Hepatocyte (in vitro differentiated cells): Measurements from ENCODE around the gene GFPT2. TPM values are rescaled to one million over a fixed set of nuclear protein-coding genes. Genes with fewer than 3 reads are reported as not detected.

ENCODE experiments used
- DNase-seq: peaks from one replicate; pipeline ENCODE4 v3.0.0-alpha.2; 2016; ENCODE audit warnings: low spot score
- H2AFZ ChIP-seq: fragments of 200-600 bp; sonication (generic); 2 replicates; pipeline ENCODE4 v1.6.0; 2016; ENCODE audit warnings: antibody characterized with exemption, mild to moderate bottlenecking
- H3K27ac ChIP-seq: fragments of 200-600 bp; sonication (generic); 2 replicates; pipeline ENCODE4 v1.5.1; 2016; ENCODE audit warnings: mild to moderate bottlenecking
- H3K27me3 ChIP-seq: fragments of 200-600 bp; sonication (generic); 2 replicates; pipeline ENCODE4 v1.6.1; 2016
- H3K36me3 ChIP-seq: fragments of 200-600 bp; sonication (generic); replicated peaks from 2 replicates; pipeline ENCODE4 v1.5.1; 2016; ENCODE audit warnings: low read depth; ENCODE audit not compliant: insufficient read depth
- H3K4me1 ChIP-seq: fragments of 200-600 bp; sonication (generic); 2 replicates; pipeline ENCODE4 v1.5.1; 2016; ENCODE audit warnings: mild to moderate bottlenecking, moderate library complexity; ENCODE audit not compliant: insufficient read depth
- H3K4me2 ChIP-seq: fragments of 200-600 bp; sonication (generic); 2 replicates; pipeline ENCODE4 v1.6.0; 2016
- H3K4me3 ChIP-seq: fragments of 200-600 bp; sonication (generic); 2 replicates; pipeline ENCODE4 v1.5.1; 2016; ENCODE audit warnings: mild to moderate bottlenecking
- H3K79me2 ChIP-seq: fragments of 200-600 bp; sonication (generic); 2 replicates; pipeline ENCODE4 v1.6.0; 2017; ENCODE audit warnings: mild to moderate bottlenecking
- H3K9me2 ChIP-seq: fragments of 200-600 bp; sonication (generic); replicated peaks from 2 replicates; pipeline ENCODE4 v1.6.0; 2017; ENCODE audit warnings: mild to moderate bottlenecking; ENCODE audit not compliant: insufficient read depth
- H3K9me3 ChIP-seq: fragments of 200-600 bp; sonication (generic); 2 replicates; pipeline ENCODE4 v1.5.1; 2016; ENCODE audit warnings: low read depth, mild to moderate bottlenecking
- H4K20me1 ChIP-seq: fragments of 200-600 bp; sonication (generic); 2 replicates; pipeline ENCODE4 v1.6.0; 2016; ENCODE audit warnings: mild to moderate bottlenecking; ENCODE audit not compliant: insufficient read depth, poor library complexity, severe bottlenecking
- CTCF ChIP-seq: fragments of 200-600 bp; sonication (generic); IDR thresholded peaks from 2 replicates; pipeline ENCODE4 v1.5.1; 2016; ENCODE audit warnings: antibody characterized with exemption, mild to moderate bottlenecking; ENCODE audit not compliant: poor library complexity
- EZH2 ChIP-seq: fragments of 200-600 bp; sonication (generic); IDR thresholded peaks from 2 replicates; pipeline ENCODE4 v1.6.1; 2016; ENCODE audit warnings: antibody characterized with exemption, mild to moderate bottlenecking, borderline replicate concordance
- EZH2phosphoT487 ChIP-seq: fragments of 200-600 bp; sonication (generic); IDR thresholded peaks from one replicate; pipeline ENCODE4 v1.6.1; 2018; ENCODE audit warnings: antibody characterized with exemption, mild to moderate bottlenecking, low read depth, moderate library complexity; ENCODE audit not compliant: unreplicated experiment, severe bottlenecking
- whole genome bisulfite sequencing: methylation state at CpG from one replicate; pipeline ENCODE4 v1.1.6; 2016; ENCODE audit warnings: low lambda C conversion rate; ENCODE audit errors: missing lambda C conversion rate; 5-methylcytosine and 5-hydroxymethylcytosine counted together
- polyA plus RNA-seq: library from polyadenylated mRNA; unstranded; fragments of >200 nt; fragmentation: Nextera tagmentation; extraction: Ambion mirVana; gene quantifications from 2 replicates; pipeline ENCODE4 v1.2.1, GENCODE V29; 2016
- total RNA-seq: library from RNA; depleted of rRNA; stranded (reverse); fragments of >200 nt; gene quantifications from 2 replicates; pipeline ENCODE4 v1.2.3, GENCODE V29; 2014

Gene GFPT2
- total and polyA plus RNA-seq, 2 experiments from 2014 or later: 15.9 to 44.6 TPM

GRCh38 chr5:180259260-180259611 lies 93.9 kb downstream of the GFPT2 start:
- H3K36me3 ChIP-seq: peaks cover 28% of the 10 kb centered on the region
- TF ChIP-seq CTCF (no peak), EZH2phosphoT487 (no peak), EZH2 (no peak)
- peaks cover 59% of the 10 kb centered on the region for H3K9me3 ChIP-seq
- no peaks in the 10 kb centered on the region for H3K4me1 ChIP-seq
- H3K27ac ChIP-seq: no peak overlapping the region
- no peaks in the 10 kb centered on the region for H3K27me3 ChIP-seq
- H3K9me2 ChIP-seq: no peaks in the 10 kb centered on the region
- DNase-seq: no peak
- H3K4me2 ChIP-seq: no peak overlapping the region
- 86% methylated on average over 3 of the region's 3 CpGs for WGBS
- no peak overlapping the region for H2AFZ ChIP-seq
- no peak overlapping the region for H3K4me3 ChIP-seq
- no peaks in the 10 kb centered on the region for H3K79me2 ChIP-seq
- H4K20me1 ChIP-seq: no peaks in the 10 kb centered on the region

- H3K4me2 ChIP-seq: no peak overlapping the region
- H2AFZ ChIP-seq: no peak overlapping the region
- H3K27ac ChIP-seq: no peak overlapping the region
- no peak for DNase-seq
- no peak for TF ChIP-seq EZH2
- no peak for TF ChIP-seq CTCF
- TF ChIP-seq EZH2phosphoT487: no peak
- H3K4me1 ChIP-seq: no peaks in the 10 kb centered on the region
- H3K9me2 ChIP-seq: no peaks in the 10 kb centered on the region
- no peaks in the 10 kb centered on the region for H4K20me1 ChIP-seq
- peaks cover 8% of the 10 kb centered on the region for H3K36me3 ChIP-seq
- H3K4me3 ChIP-seq: no peak overlapping the region
- peaks cover 21% of the 10 kb centered on the region for H3K9me3 ChIP-seq
- H3K27me3 ChIP-seq: no peaks in the 10 kb centered on the region
- H3K79me2 ChIP-seq: no peaks in the 10 kb centered on the region
- WGBS: 97% methylated on average over 24 of the region's 24 CpGs
These were observed 99.9 kb downstream of the GFPT2 start for GRCh38 chr5:180253036-180253824.

- no peaks in the 10 kb centered on the region for H3K9me2 ChIP-seq
These were observed 101.2 kb downstream of the GFPT2 start for GRCh38 chr5:180251887-180252286.

More at GRCh38 chr5:180251887-180252286, 101.2 kb downstream of the GFPT2 start:
- Histone ChIP-seq H3K9me3 (peaks cover 8% of the 10 kb centered on the region), H3K36me3 (no peaks in the 10 kb centered on the region), H3K4me1 (no peaks in the 10 kb centered on the region), H3K4me2 (no peak overlapping the region), H3K79me2 (no peaks in the 10 kb centered on the region), H3K27me3 (no peaks in the 10 kb centered on the region), H2AFZ (no peak overlapping the region), H3K27ac (no peak overlapping the region), H3K4me3 (no peak overlapping the region), H4K20me1 (no peaks in the 10 kb centered on the region)
- 99% methylated on average over 7 of the region's 7 CpGs for WGBS
- DNase-seq: no peak
- TF ChIP-seq CTCF: no peak
- TF ChIP-seq EZH2: no peak
- no peak for TF ChIP-seq EZH2phosphoT487
